GM18508 (cell line): ENCODE measurements around the gene SGF29.
"Not testable (repeated sequence)": the region's sequence is repeated elsewhere in the genome, so short reads cannot be mapped to it uniquely, and the experiment has no call there.

Experiments used
- ATAC-seq: cut with Tn5 transposase; IDR thresholded peaks from one replicate; pipeline ENCODE4 v1.9.1; 2021; ENCODE audit warnings: moderate number of reproducible peaks; ENCODE audit not compliant: insufficient read depth, unreplicated experiment

The SGF29 gene

DNA sequence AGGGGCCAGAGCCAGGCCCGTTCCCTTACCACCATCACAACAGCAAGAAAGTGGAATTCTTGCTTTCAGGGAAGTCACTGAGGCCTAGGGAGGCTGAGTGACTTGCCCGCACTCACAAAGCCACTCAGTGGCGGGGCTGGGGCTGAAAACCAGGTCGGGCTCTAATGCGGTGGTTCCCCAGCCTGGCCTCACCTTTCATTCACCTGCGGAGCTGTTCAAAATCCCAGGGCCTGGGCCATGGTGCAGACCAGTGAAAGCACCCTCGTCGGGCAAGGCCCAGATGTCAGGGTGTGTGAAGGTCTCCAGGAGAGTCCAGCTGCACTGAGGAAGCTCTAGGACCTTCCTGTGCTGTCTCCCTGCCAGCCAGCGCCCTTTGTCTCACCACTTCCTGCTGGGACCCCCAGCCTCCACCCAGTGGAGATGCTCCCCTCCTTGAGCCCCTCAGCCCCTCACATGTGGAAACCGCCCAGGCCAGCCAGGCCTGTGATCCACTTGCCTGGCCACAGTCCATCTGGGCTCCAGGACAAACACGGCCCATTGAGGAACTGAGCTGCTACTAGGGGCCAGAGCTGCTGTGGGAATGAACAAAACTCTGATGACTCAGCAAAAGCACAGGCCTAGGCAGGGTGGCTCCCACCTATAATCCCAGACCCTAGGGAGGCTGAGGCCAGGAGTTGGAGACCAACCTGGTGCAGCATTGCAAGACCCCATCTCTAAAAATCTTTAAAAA lies 55.3 kb downstream of the SGF29 start:
- ATAC-seq = not testable (repeated sequence)

- ATAC-seq = no peak
These were observed 56.2 kb downstream of the SGF29 start, which contains the start of gene SULT1A1 for GRCh38 chr16:28609631-28610594. Gene SULT1A1, minus strand, starts transcription at chr16:28610044. Its CDS starts 1,189 bp downstream, at chr16:28608855.

DNA sequence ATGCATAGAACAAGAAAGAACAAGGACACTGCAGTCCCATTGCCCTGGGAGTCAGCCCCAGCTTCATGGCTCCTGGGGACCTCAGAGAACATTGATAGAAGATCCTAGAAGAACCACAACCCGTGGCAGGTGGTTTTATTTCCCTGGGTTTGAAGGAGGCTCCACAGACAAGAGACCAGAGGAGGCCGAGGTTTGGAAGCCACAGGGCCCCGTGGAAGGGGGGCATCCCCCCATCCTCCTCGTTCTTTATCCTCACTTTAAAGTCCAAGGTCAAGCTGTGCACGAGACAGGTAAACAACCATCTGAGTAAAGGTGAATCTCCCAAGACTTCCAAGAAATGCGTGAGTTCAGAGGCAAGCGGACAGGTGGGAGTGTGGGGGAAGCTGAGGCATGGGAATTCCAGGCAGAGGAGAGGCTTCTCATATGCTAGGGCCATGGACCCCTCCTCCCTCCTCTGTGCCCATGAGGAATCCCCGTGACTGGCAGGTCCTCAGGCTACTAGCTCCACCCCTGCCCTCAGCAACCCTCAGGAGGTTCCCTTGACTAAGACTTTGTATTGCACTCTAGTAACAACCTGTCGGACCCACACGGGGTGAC lies 57.0 kb downstream of the SGF29 start:
- no peak for ATAC-seq

- ATAC-seq = not testable (repeated sequence)
These were observed 58.9 kb downstream of the SGF29 start for GRCh38 chr16:28612359-28613280.

GRCh38 chr16:28613912-28614311 lies 60.2 kb downstream of the SGF29 start:
- not testable (repeated sequence) for ATAC-seq

DNA sequence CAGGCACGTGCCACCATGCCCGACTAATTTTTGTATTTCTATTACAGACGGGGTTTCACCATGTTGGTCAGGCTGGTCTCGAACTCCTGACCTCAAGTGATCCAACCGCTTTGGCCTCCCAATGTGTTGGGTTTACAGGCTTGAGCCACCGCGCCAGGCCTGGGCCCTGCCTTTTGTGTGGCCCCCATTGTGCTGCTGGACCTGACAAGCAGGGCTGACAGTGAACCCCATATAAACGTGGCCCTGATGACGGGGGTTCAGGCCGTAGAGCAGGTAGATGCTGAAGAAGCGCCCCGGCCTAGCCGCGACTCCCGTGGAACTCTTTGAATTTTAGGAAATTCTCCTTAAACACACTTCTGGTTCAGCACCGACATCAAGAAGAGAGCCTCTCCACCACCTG lies 60.8 kb downstream of the SGF29 start:
- ATAC-seq = not testable (repeated sequence)

GRCh38 chr16:28615486-28616223 lies 61.9 kb downstream of the SGF29 start:
- ATAC-seq = not testable (repeated sequence)

DNA sequence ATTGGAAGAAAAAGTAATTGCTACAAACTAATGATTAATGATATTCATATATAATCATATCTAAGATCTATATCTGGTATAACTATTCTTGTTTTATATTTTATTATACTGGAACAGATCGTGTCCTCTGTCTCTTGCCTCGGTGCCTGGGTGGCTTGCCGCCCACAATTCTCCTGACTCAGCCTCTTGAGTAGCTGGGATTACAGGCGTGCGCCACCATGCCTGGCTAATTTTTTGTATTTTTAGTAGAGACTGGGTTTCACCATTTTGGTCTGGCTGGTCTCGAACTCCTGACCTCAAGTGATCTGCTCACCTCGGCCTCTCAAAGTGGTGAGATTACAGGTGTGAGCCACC lies 62.5 kb downstream of the SGF29 start:
- ATAC-seq = not testable (repeated sequence)

GRCh38 chr16:28616636-28617035 lies 62.9 kb downstream of the SGF29 start:
- no peak for ATAC-seq

GRCh38 chr16:28617874-28618273 lies 64.2 kb downstream of the SGF29 start:
- ATAC-seq = no peak

DNA sequence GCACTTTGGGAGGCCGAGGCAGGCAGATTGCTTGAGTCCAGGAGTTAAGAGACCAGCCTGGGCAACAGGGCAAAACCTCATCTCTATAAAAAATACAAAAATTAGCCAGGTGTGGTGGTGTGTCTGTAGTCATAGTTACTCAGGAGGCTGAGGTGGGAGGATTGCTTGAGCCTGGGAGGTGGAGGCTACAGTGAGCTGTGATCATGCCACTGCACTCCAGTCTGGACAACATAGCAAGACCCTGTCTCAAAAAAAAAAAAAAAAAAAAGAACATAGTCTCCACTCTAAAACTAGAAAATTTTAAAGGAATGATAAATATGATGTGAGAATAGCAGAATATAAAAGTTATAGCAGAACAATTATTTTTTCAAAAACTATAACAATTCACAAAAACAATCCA lies 66.6 kb downstream of the SGF29 start:
- not testable (repeated sequence) for ATAC-seq

DNA sequence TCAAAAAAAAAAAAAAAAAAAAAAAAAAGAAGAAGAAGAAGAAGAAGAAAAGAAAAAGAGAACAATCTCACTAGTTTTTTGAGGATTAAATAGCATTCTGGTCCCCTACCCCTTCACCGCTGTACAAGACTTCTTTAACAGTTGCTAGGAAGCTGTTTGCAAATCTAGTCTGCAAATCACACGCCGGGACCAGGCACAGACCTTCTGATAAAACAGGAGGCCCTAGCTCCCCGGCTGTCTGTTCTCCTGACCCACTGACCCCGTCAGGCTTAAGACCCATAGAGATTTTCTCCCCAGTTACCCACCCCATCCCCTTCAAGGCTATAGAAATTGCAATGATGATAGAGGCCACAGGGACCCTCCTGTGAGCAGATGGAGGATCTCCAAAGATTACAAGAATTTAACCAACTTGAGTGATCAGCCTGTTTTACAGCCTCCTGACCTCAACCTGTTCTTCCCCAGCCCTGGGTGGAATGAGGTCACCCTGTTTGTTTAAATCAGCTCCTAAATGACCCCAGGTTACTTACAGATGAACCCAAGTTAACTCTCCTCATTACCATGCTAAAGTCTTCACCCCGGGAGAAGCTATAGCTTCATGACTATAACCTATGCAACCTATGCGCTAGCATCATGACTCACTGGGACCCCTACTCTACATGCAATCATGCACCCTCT lies 67.9 kb downstream of the SGF29 start:
- ATAC-seq = no peak

DNA sequence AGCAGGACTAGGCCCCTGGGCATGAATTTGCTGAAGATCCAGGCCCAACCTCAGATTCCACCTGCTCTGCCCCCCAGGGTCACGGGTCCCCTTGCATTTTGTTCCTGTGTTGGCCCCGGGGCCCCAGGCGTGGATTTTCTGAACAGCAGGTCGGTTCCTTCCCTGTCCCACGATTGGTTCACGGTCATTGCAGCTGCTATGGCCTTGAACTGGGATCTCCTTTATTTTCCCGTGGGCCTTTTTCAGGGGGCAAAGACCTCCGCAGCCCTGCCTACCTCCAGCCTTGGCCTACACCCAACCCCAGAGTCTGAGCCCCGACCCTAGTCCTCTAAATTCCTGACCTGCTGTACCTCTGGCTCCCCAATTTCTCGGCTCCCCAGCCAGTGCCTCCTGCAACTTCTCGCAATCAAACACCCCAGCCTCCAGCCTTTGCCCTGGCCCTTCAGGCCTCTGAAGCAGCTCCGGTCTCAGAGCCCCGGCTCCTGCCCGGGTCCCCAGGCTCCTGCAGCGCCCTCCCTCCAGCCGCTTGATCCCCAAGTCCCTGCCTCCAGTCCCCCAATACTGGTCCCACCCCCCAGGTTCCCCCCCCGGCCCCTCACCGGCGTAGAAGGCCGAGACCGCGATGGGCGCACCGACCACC lies 68.9 kb downstream of the SGF29 start:
- not testable (repeated sequence) for ATAC-seq

DNA sequence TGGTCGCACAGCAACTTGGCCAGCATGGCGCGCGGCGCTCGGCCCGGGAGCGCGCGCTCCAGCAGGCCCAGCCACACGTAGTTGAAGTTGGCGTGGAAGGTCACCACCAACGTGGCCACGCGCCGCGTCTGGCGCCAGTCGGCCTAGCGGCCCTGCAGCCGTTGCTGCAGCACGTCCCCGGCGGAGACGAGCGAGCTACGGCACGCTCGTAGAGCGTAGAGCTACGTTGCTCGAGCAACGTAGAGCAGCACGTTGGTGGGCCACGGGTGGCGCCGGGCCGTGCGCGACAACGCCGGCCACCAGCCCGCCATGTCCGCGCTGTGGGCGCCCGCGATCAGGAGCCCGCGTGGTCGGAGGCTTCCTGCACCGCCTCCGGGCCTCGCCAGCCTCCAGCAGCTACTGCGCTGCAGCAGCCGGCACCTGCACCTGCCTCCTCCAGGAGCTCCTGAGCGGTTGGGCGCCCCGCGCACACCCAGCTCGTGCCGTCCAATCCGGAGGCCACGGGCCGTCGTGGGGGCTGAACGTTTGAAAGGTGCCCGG lies 69.5 kb downstream of the SGF29 start:
- no peak for ATAC-seq

GRCh38 chr16:28630905-28631304 lies 77.2 kb downstream of the SGF29 start:
- not testable (repeated sequence) for ATAC-seq

- not testable (repeated sequence) for ATAC-seq
These were observed 82.5 kb downstream of the SGF29 start for GRCh38 chr16:28636093-28636823.

DNA sequence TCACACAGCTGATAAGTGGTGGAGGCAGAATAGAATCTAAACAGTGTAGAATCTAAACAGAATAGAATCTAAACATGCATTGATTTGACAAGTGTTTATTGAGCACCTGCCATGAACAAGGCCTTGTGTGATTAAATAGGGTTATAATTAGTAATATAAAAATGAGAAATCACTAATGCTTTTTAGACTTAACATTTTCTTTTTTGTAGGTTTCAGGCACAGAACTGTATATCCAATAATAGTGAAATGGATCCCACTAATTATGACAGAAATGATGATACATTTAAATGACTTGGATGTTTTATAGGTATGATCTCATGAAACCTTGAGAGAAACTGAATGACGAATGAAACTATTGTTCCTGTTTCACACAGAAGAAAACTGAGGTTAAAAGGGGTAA lies 84.0 kb downstream of the SGF29 start, which contains the start of gene NPIPB8:
TSS of gene NPIPB8 (plus strand) at position 301 of the 400 bp plus-strand sequence. CDS start 296 bp downstream, outside the sequence.
- ATAC-seq = not testable (repeated sequence)
